Astrocyte (in vitro differentiated cells and primary cell): ENCODE data around the gene IQCC. TPM values are rescaled to one million over a fixed set of nuclear protein-coding genes. Genes with fewer than 3 reads are reported as not detected.
A peak's percentile ranks its signal among the peaks of the same experiment; 100 is the strongest.

Experiments
- DNase-seq: peaks from one replicate; pipeline ENCODE4 v3.0.0-alpha.2; 2010; ENCODE audit warnings: low read depth
- FAIRE-seq: peaks from 2 replicates; lab custom pipeline; 2011; peaks lifted over from hg19 to GRCh38; lab: Jason Lieb, UNC
- H2AFZ ChIP-seq: 2 replicates; pipeline ENCODE4 v1.6.0; 2012; ENCODE audit warnings: low read depth, low read length, inconsistent platforms
- H3K27ac ChIP-seq: 2 replicates; pipeline ENCODE4 v1.5.1; 2011; ENCODE audit warnings: low read depth, low read length, inconsistent platforms
- H3K27me3 ChIP-seq: 2 replicates; pipeline ENCODE4 v1.6.0; 2011; ENCODE audit warnings: low read length, inconsistent platforms; ENCODE audit not compliant: insufficient read depth
- H3K36me3 ChIP-seq: 2 replicates; pipeline ENCODE4 v1.5.1; 2011; ENCODE audit warnings: low read length, inconsistent platforms; ENCODE audit not compliant: insufficient read depth
- H3K4me1 ChIP-seq: 2 replicates; pipeline ENCODE4 v1.5.1; 2011; ENCODE audit warnings: low read length, inconsistent platforms; ENCODE audit not compliant: insufficient read depth
- H3K4me2 ChIP-seq: 2 replicates; pipeline ENCODE4 v1.6.0; 2012; ENCODE audit warnings: low read length, inconsistent platforms
- H3K4me3 ChIP-seq: 2 replicates; pipeline ENCODE4 v1.5.1; 2011; ENCODE audit warnings: low read depth, mild to moderate bottlenecking, low read length, inconsistent platforms; ENCODE audit not compliant: insufficient read depth
- H3K79me2 ChIP-seq: 2 replicates; pipeline ENCODE4 v1.6.0; 2012; ENCODE audit warnings: mild to moderate bottlenecking, low read length, inconsistent platforms; ENCODE audit not compliant: insufficient read depth
- H3K9ac ChIP-seq: 2 replicates; pipeline ENCODE4 v1.6.0; 2012; ENCODE audit warnings: mild to moderate bottlenecking, low read length, inconsistent platforms
- H3K9me3 ChIP-seq: 2 replicates; pipeline ENCODE4 v1.5.1; 2012; ENCODE audit warnings: low read depth, mild to moderate bottlenecking, low read length, inconsistent platforms; ENCODE audit not compliant: insufficient read depth
- H4K20me1 ChIP-seq: 2 replicates; pipeline ENCODE4 v1.6.0; 2012; ENCODE audit warnings: low read length, inconsistent platforms; ENCODE audit not compliant: insufficient read depth
- H3K27ac Mint-ChIP-seq: one replicate; pipeline ENCODE4 v1.8.0; 2021; ENCODE audit warnings: mild to moderate bottlenecking, mixed read lengths; ENCODE audit not compliant: unreplicated experiment
- H3K27me3 Mint-ChIP-seq: one replicate; pipeline ENCODE4 v1.8.0; 2021; ENCODE audit warnings: low read depth, mixed read lengths; ENCODE audit not compliant: unreplicated experiment
- H3K36me3 Mint-ChIP-seq: one replicate; pipeline ENCODE4 v1.8.0; 2021; ENCODE audit warnings: low read depth, mixed read lengths; ENCODE audit not compliant: unreplicated experiment
- H3K4me1 Mint-ChIP-seq: one replicate; pipeline ENCODE4 v1.8.0; 2021; ENCODE audit warnings: low read depth, mixed read lengths; ENCODE audit not compliant: unreplicated experiment
- H3K4me3 Mint-ChIP-seq: one replicate; pipeline ENCODE4 v1.8.0; 2021; ENCODE audit warnings: mild to moderate bottlenecking, moderate library complexity, mixed read lengths; ENCODE audit not compliant: unreplicated experiment
- H3K9me3 Mint-ChIP-seq: one replicate; pipeline ENCODE4 v1.8.0; 2021; ENCODE audit warnings: mild to moderate bottlenecking, mixed read lengths; ENCODE audit not compliant: unreplicated experiment
- CTCF ChIP-seq: IDR thresholded peaks from 2 replicates; pipeline ENCODE4 v1.5.1; 2011; ENCODE audit warnings: low read depth, mild to moderate bottlenecking, inconsistent platforms, low read length, moderate library complexity; ENCODE audit not compliant: insufficient read depth
- EZH2 ChIP-seq: IDR thresholded peaks from 2 replicates; pipeline ENCODE4 v1.6.1; 2012; ENCODE audit warnings: mild to moderate bottlenecking, low read length, inconsistent platforms; ENCODE audit not compliant: insufficient read depth
- total RNA-seq: library from RNA; stranded (reverse); gene quantifications from 2 replicates; pipeline ENCODE4 v1.2.1, GENCODE V29; 2021

Gene IQCC
- total RNA-seq, 1 donor from 2014 or later = 1.0 TPM

- H3K36me3 Mint-ChIP-seq = peaks cover 10% of the 10 kb centered on the region
- peaks cover 17% of the 10 kb centered on the region for H3K36me3 ChIP-seq
- no peak overlapping the region for H3K4me3 Mint-ChIP-seq
- no peak overlapping the region for H3K4me2 ChIP-seq
- H3K4me1 Mint-ChIP-seq = peaks cover 3% of the 10 kb centered on the region
- H3K27ac ChIP-seq = no peak overlapping the region
- no peaks in the 10 kb centered on the region for H3K27me3 ChIP-seq
- no peak for DNase-seq
- H3K27me3 Mint-ChIP-seq = no peaks in the 10 kb centered on the region
- H3K79me2 ChIP-seq = peaks cover 11% of the 10 kb centered on the region
- TF ChIP-seq CTCF (peak; percentile 75), EZH2 (no peak)
- no peaks in the 10 kb centered on the region for H3K9me3 ChIP-seq
- no peak overlapping the region for H3K4me3 ChIP-seq
- FAIRE-seq = no peak
- no peak overlapping the region for H3K27ac Mint-ChIP-seq
- H3K4me1 ChIP-seq = peaks cover 2% of the 10 kb centered on the region
- H3K9me3 Mint-ChIP-seq = no peaks in the 10 kb centered on the region
- H4K20me1 ChIP-seq = no peaks in the 10 kb centered on the region
- H2AFZ ChIP-seq = no peak overlapping the region
- no peak overlapping the region for H3K9ac ChIP-seq
Observed at GRCh38 chr1:32215629-32216480, 10.4 kb downstream of the IQCC start.

- H3K4me1 ChIP-seq = peaks cover 9% of the 10 kb centered on the region
- H3K4me1 Mint-ChIP-seq = peaks cover 6% of the 10 kb centered on the region
- H3K4me2 ChIP-seq = no peak overlapping the region
- no peak overlapping the region for H3K4me3 Mint-ChIP-seq
- no peak overlapping the region for H3K9ac ChIP-seq
- H3K79me2 ChIP-seq = peaks cover 19% of the 10 kb centered on the region
- no peaks in the 10 kb centered on the region for H4K20me1 ChIP-seq
- no peak overlapping the region for H3K27ac ChIP-seq
- no peaks in the 10 kb centered on the region for H3K27me3 ChIP-seq
- H3K36me3 Mint-ChIP-seq = peaks cover 10% of the 10 kb centered on the region
- H3K9me3 ChIP-seq = no peaks in the 10 kb centered on the region
- H3K9me3 Mint-ChIP-seq = no peaks in the 10 kb centered on the region
- H3K4me3 ChIP-seq = no peak overlapping the region
- DNase-seq (no peak), FAIRE-seq (no peak)
- H3K27ac Mint-ChIP-seq = no peak overlapping the region
- peaks cover 16% of the 10 kb centered on the region for H3K36me3 ChIP-seq
- no peak overlapping the region for H2AFZ ChIP-seq
- no peak for TF ChIP-seq CTCF
- TF ChIP-seq EZH2 = no peak
- no peaks in the 10 kb centered on the region for H3K27me3 Mint-ChIP-seq
Observed at GRCh38 chr1:32216566-32216965, 11.1 kb downstream of the IQCC start.

GRCh38 chr1:32219022-32219421 lies 13.6 kb downstream of the IQCC start:
- H2AFZ ChIP-seq = no peak overlapping the region
- no peak overlapping the region for H3K9ac ChIP-seq
- H4K20me1 ChIP-seq = peaks cover 5% of the 10 kb centered on the region
- Mint-ChIP-seq H3K27me3 (no peaks in the 10 kb centered on the region), H3K9me3 (no peaks in the 10 kb centered on the region), H3K4me3 (no peak overlapping the region), H3K4me1 (peaks cover 12% of the 10 kb centered on the region), H3K27ac (peak overlapping the region; percentile 26), H3K36me3 (peaks cover 14% of the 10 kb centered on the region)
- peaks cover 16% of the 10 kb centered on the region for H3K36me3 ChIP-seq
- peaks cover 43% of the 10 kb centered on the region for H3K79me2 ChIP-seq
- TF ChIP-seq EZH2 (no peak), CTCF (no peak)
- H3K27me3 ChIP-seq = no peaks in the 10 kb centered on the region
- peaks cover 19% of the 10 kb centered on the region for H3K4me1 ChIP-seq
- H3K4me3 ChIP-seq = no peak overlapping the region
- no peak overlapping the region for H3K4me2 ChIP-seq
- no peak for FAIRE-seq
- H3K27ac ChIP-seq = no peak overlapping the region
- no peak for DNase-seq
- H3K9me3 ChIP-seq = no peaks in the 10 kb centered on the region
